ENCODE data around the gene MAPK1.

DNA sequence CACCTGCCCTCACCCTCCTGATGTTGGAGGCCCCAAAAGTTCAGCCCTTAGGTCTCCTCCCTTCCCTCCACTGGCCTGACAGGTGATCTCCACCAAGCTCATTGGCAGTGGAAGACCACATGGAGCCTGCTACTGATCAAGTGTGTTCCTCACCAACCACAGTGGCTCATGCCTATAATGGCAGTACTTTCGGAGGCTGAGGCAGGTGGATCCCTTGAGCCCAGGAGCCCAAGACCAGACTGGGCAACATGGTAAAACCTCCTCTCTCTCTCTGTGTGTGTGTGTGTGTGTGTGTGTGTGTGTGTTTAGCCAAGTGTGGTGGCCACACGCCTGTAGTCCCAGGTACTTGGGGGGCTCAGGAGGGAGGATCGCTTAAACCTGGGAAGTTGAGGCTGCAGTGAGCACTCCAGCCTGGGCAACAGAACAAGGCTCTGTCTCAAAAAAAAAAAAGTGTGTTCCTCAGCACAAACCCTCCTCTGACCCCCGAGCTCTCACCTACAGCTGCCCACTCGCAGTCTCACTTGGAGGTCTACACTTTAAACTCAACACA, 127.5 kb downstream of the MAPK1 start:
- no peak for TF ChIP-seq SUZ12 (IDR thresholded peaks at IDR 0.05; ENCODE audit: extremely low read depth, insufficient read depth, insufficient read length)
- TF ChIP-seq YY1 (IDR thresholded peaks at IDR 0.05; ENCODE audit: insufficient read depth, insufficient read length), result no peak
